GM13976 (cell line): ENCODE results near the gene KATNB1.

Experiments
- DNase-seq: peaks from one replicate; pipeline ENCODE4 v3.0.0; 2012; ENCODE audit warnings: low spot score
- CTCF ChIP-seq: IDR thresholded peaks from 2 replicates; pipeline ENCODE4 v1.5.1; 2012; ENCODE audit warnings: borderline replicate concordance, mild to moderate bottlenecking; ENCODE audit not compliant: insufficient read depth; ENCODE audit errors: extremely low read depth, missing control alignments, control extremely low read depth
- in situ Hi-C: fragments of 300-500 bp; cut with MboI; formaldehyde crosslinking; loops from one replicate; pipeline ENCODE4 v1.12.0; 2022; ENCODE audit warnings: low sequenced_read_pairs, mixed read lengths, inconsistent platforms; ENCODE audit not compliant: unreplicated experiment

KATNB1 gene

GRCh38 chr16:57752581-57753447, 17.2 kb downstream of the KATNB1 start:
- TF ChIP-seq CTCF: no peak
- in situ Hi-C loops: no loop called here
- DNase-seq: no peak

GRCh38 chr16:57753448-57754353, 18.1 kb downstream of the KATNB1 start:
- no peak for DNase-seq
- no peak for TF ChIP-seq CTCF
- in situ Hi-C loops: no loop called here

- no peak for TF ChIP-seq CTCF
- DNase-seq: no peak
- in situ Hi-C loops: no loop called here
These were observed 18.9 kb downstream of the KATNB1 start for GRCh38 chr16:57754354-57755060.

GRCh38 chr16:57755061-57755684, 19.6 kb downstream of the KATNB1 start:
- no peak for DNase-seq
- TF ChIP-seq CTCF: no peak
- in situ Hi-C loops: no loop called here

GRCh38 chr16:57755726-57756423, 20.3 kb downstream of the KATNB1 start:
- no peak for TF ChIP-seq CTCF
- no peak for DNase-seq
- in situ Hi-C loops: no loop called here
